ENCODE data around the gene QRICH2.

The QRICH2 gene, protein sequence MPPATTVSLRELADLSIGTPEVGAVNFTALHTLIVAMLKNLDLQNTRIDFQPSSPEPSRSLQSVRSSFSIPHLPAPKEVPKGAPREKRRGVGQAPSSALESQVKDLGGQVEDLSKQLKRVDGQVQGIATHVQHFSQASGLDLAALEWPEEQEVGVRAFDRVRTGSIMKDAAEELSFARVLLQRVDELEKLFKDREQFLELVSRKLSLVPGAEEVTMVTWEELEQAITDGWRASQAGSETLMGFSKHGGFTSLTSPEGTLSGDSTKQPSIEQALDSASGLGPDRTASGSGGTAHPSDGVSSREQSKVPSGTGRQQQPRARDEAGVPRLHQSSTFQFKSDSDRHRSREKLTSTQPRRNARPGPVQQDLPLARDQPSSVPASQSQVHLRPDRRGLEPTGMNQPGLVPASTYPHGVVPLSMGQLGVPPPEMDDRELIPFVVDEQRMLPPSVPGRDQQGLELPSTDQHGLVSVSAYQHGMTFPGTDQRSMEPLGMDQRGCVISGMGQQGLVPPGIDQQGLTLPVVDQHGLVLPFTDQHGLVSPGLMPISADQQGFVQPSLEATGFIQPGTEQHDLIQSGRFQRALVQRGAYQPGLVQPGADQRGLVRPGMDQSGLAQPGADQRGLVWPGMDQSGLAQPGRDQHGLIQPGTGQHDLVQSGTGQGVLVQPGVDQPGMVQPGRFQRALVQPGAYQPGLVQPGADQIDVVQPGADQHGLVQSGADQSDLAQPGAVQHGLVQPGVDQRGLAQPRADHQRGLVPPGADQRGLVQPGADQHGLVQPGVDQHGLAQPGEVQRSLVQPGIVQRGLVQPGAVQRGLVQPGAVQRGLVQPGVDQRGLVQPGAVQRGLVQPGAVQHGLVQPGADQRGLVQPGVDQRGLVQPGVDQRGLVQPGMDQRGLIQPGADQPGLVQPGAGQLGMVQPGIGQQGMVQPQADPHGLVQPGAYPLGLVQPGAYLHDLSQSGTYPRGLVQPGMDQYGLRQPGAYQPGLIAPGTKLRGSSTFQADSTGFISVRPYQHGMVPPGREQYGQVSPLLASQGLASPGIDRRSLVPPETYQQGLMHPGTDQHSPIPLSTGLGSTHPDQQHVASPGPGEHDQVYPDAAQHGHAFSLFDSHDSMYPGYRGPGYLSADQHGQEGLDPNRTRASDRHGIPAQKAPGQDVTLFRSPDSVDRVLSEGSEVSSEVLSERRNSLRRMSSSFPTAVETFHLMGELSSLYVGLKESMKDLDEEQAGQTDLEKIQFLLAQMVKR (N-terminal part only)

DNA sequence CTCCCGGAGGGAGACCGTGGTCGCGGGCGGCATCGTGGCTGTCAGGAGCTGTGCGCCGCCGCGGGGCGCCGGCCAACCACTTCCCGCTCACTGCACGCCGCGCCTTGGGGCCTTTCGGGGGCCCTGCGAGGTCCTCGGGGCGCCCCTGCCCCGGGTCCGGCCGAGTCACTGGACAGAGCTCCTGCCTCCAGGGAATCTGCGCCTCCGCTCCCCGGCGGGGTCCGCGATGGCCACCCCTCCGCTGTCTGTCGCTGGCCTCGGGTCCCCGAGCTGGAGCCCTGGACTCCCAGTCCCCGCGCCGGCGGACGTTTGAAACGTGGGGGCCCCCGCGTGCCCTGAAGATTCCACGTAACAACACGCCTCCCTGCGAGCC is at the start of gene QRICH2:
Gene QRICH2, minus strand, starts transcription at position 311 of the 373 bp plus-strand sequence. Its CDS starts 278 bp downstream, at position 33.
- TF ChIP-seq, protein P1, sequence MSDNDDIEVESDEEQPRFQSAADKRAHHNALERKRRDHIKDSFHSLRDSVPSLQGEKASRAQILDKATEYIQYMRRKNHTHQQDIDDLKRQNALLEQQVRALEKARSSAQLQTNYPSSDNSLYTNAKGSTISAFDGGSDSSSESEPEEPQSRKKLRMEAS (IDR thresholded peaks at IDR 0.05): no peak
- TF ChIP-seq, protein P2, sequence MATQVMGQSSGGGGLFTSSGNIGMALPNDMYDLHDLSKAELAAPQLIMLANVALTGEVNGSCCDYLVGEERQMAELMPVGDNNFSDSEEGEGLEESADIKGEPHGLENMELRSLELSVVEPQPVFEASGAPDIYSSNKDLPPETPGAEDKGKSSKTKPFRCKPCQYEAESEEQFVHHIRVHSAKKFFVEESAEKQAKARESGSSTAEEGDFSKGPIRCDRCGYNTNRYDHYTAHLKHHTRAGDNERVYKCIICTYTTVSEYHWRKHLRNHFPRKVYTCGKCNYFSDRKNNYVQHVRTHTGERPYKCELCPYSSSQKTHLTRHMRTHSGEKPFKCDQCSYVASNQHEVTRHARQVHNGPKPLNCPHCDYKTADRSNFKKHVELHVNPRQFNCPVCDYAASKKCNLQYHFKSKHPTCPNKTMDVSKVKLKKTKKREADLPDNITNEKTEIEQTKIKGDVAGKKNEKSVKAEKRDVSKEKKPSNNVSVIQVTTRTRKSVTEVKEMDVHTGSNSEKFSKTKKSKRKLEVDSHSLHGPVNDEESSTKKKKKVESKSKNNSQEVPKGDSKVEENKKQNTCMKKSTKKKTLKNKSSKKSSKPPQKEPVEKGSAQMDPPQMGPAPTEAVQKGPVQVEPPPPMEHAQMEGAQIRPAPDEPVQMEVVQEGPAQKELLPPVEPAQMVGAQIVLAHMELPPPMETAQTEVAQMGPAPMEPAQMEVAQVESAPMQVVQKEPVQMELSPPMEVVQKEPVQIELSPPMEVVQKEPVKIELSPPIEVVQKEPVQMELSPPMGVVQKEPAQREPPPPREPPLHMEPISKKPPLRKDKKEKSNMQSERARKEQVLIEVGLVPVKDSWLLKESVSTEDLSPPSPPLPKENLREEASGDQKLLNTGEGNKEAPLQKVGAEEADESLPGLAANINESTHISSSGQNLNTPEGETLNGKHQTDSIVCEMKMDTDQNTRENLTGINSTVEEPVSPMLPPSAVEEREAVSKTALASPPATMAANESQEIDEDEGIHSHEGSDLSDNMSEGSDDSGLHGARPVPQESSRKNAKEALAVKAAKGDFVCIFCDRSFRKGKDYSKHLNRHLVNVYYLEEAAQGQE (IDR thresholded peaks at IDR 0.05; ENCODE audit: low read depth): no peak
- TF ChIP-seq, protein P3, sequence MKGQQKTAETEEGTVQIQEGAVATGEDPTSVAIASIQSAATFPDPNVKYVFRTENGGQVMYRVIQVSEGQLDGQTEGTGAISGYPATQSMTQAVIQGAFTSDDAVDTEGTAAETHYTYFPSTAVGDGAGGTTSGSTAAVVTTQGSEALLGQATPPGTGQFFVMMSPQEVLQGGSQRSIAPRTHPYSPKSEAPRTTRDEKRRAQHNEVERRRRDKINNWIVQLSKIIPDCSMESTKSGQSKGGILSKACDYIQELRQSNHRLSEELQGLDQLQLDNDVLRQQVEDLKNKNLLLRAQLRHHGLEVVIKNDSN (IDR thresholded peaks at IDR 0.05): no peak
- TF ChIP-seq EGR1 (IDR thresholded peaks at IDR 0.05): no peak
- TF ChIP-seq ZBTB7A (IDR thresholded peaks at IDR 0.05; ENCODE audit: low read depth): no peak
- no peak for TF ChIP-seq NFIC (IDR thresholded peaks at IDR 0.05)
- no peak for TF ChIP-seq TEAD4 (IDR thresholded peaks at IDR 0.05)
- no peak for TF ChIP-seq CREB1 (IDR thresholded peaks at IDR 0.05; ENCODE audit: low read depth)
- no peak for TF ChIP-seq YY1 (IDR thresholded peaks at IDR 0.05; ENCODE audit: low read depth)
- TF ChIP-seq RAD21 (IDR thresholded peaks at IDR 0.05; ENCODE audit: low read depth): no peak
- no peak for TF ChIP-seq FOXM1 (IDR thresholded peaks at IDR 0.05; ENCODE audit: borderline replicate concordance, low read depth)

DNA sequence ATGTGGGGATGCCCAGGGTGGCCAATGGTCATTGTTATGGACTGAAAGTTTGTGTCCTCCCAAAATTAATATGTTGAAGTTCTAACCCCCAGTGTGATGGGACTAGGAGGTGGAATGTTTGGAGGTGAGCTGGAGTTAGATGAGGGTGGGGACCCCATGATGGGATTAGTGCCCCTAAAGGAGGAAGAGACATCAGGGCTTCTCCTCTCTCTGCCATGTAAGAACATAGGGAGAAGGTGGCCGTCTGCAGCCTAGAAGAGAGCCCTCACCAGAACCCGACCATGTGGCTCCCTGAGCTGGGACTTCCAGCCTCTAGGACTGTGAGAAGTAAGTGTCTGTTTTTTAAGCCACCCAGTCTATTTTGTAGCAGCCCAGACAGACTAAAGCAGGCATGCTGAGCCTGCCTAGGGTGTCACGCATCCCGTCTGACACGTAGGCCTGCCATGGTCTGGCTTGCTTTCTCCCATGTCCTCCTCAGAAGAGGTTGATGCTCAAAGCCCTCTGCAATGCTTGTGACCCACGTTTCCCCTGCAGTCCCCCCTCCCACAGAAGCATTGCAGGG is 49.6 kb upstream of the QRICH2 start:
- TF ChIP-seq, protein P1 (IDR thresholded peaks at IDR 0.05): no peak
- TF ChIP-seq TAF1 (IDR thresholded peaks at IDR 0.05; ENCODE audit: low read depth) (no peak), FOXM1 (IDR thresholded peaks at IDR 0.05; ENCODE audit: borderline replicate concordance, low read depth) (no peak), YY1 (IDR thresholded peaks at IDR 0.05; ENCODE audit: low read depth) (no peak), TEAD4 (IDR thresholded peaks at IDR 0.05) (no peak), RAD21 (IDR thresholded peaks at IDR 0.05; ENCODE audit: low read depth) (no peak), TCF12 (IDR thresholded peaks at IDR 0.05; ENCODE audit: low read depth) (no peak), EGR1 (IDR thresholded peaks at IDR 0.05) (no peak), CEBPB (IDR thresholded peaks at IDR 0.05) (no peak), ZBTB7A (IDR thresholded peaks at IDR 0.05; ENCODE audit: low read depth) (no peak), CREB1 (IDR thresholded peaks at IDR 0.05; ENCODE audit: low read depth) (no peak), EP300 (IDR thresholded peaks at IDR 0.05; ENCODE audit: borderline replicate concordance) (no peak)
- TF ChIP-seq, protein P2 (IDR thresholded peaks at IDR 0.05; ENCODE audit: low read depth): no peak
- TF ChIP-seq, protein P3 (IDR thresholded peaks at IDR 0.05): no peak

DNA sequence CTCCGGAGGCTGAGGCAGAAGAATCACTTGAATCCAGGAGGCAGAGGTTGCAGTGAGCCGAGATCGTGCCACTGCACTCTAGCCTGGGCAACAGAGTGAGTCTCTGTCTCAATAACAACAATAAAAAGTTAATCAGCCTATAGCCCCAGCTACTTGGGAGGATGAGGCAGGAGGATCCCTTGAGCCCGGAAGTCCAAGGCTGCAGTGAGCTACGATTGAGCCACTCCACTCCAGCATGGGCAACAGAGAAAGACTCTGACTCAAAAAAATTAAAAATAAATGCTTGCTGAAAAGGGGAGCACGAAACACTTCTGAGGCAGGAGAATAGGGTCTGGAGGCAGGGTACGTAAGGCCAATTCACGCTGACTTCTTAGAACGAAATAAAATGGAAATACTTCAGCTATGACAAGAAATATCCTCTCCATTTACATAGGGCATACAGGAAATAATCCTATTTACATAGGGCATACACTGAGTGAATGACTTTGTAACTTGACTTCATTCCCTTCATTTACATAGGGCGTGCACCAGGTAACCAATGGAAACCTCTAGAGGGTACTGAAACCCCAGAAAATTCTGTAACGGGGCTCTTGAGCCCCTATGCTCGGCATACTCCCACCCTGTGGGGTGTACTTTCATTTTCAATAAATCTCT is 48.9 kb upstream of the QRICH2 start:
- TF ChIP-seq YY1 (IDR thresholded peaks at IDR 0.05; ENCODE audit: low read depth): no peak
- TF ChIP-seq FOXM1 (IDR thresholded peaks at IDR 0.05; ENCODE audit: borderline replicate concordance, low read depth): no peak
- TF ChIP-seq, protein P2 (IDR thresholded peaks at IDR 0.05; ENCODE audit: low read depth): no peak
- TF ChIP-seq ZBTB7A (IDR thresholded peaks at IDR 0.05; ENCODE audit: low read depth): no peak
